Body of pancreas (tissue), 4 donors: ENCODE measurements around the gene MORN1. TPM values are rescaled to one million over a fixed set of nuclear protein-coding genes. Genes with fewer than 3 reads are reported as not detected.

ENCODE experiments used
- ATAC-seq: fragments of 150-250 bp; one replicate; pipeline ENCODE4 v1.9.1; 2016
- DNase-seq, 4 donors: peaks; one replicate each; pipeline ENCODE4 v3.0.0-alpha.2; 2019
- H3K27ac ChIP-seq, 4 donors: fragments of 200-600 bp; sonication (generic); 1 replicate in 3 of 4; 2 replicates in 1 of 4; pipeline versions ENCODE4 v1.5.1 to v1.6.1; 2016 to 2019; ENCODE audit warnings: mild to moderate bottlenecking in 1 of 4, mixed read lengths in 1 of 4, moderate library complexity in 1 of 4
- H3K27me3 ChIP-seq, 2 donors: fragments of 200-600 bp; sonication (generic); one replicate each; pipeline ENCODE4 v1.6.0; 2016; ENCODE audit warnings: mild to moderate bottlenecking in 1 of 2
- H3K36me3 ChIP-seq, 2 donors: fragments of 200-600 bp; sonication (generic); replicated peaks in 1 of 2; 2 replicates each; pipeline ENCODE4 v1.5.1; 2016; ENCODE audit warnings: low read depth in 2 of 2; ENCODE audit not compliant: insufficient read depth in 1 of 2
- H3K4me1 ChIP-seq: fragments of 200-600 bp; sonication (generic); one replicate; pipeline ENCODE4 v1.6.0; 2016
- H3K4me3 ChIP-seq, 2 donors: fragments of 200-600 bp; sonication (generic); 1 replicate in 1 of 2; 2 replicates in 1 of 2; pipeline ENCODE4 v1.5.1; 2016 to 2019
- H3K9me3 ChIP-seq, 3 donors: fragments of 200-600 bp; sonication (generic); 1 replicate in 2 of 3; 2 replicates in 1 of 3; pipeline ENCODE4 v1.5.1; 2016
- POLR2A ChIP-seq, 3 donors: fragments of 450-650 bp; IDR thresholded peaks; one replicate each; pipeline ENCODE4 v1.6.1; 2016; ENCODE audit warnings: antibody characterized with exemption in 3 of 3, mild to moderate bottlenecking in 2 of 3
- WGBS, 2 donors: methylation state at CpG; one replicate each; pipeline ENCODE4 v1.1.5; 2017; 5-methylcytosine and 5-hydroxymethylcytosine counted together
- intact Hi-C: fragments of 100-400 bp; cut with DNase I; formaldehyde crosslinking; loops from one replicate; pipeline ENCODE4 v1.15.1; 2023
- total RNA-seq, 2 donors: library from RNA; depleted of rRNA; stranded (reverse); fragments of >200 nt; gene quantifications; one replicate each; pipeline ENCODE4 v1.1.0, GENCODE V29; 2016
- TF ChIP-seq, protein P1 (sequence below), 7 experiments: fragments of 450-650 bp in 4 of 7; fragments of 200-600 bp in 3 of 7; sonication (generic) in 3 of 7; IDR thresholded peaks; one replicate each; pipeline ENCODE4 v1.5.1; 2016 to 2019; ENCODE audit warnings: antibody characterized with exemption in 7 of 7

Gene MORN1
- total RNA-seq, 2 donors from 2014 or later = 7.0 to 17.8 TPM

DNA sequence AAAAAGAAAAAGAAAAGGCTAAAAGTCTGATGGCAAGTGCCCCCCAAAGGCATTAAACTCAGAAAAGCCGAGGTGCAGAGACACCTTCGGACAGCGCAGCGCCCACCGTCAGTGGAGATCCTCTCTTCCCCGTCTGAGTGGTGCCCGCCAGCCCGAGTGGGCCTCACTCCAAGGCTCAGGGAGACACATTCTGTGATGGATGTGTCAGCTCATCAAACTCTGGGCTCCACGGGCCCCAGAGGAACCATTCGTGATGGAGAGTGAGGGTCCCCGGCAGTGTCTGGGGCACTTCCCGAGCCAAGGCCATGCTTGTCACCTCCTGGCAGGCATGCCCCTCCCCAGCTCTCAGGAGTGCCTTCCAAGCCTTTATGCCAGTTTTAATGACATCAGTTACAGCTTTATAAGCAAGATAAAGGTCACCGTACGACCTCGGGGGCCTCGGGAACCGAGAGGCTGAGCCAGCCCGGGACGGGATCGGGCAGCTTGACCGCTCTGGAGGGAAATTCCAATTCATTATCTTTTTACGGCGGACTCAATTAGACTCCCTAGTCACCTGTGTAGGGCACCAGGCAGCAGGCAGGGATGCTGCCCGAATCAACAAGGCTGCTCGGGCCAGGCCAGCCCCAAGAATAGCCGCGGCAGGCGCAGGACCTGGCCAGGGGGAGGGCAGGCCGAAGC is 49.5 kb downstream of the MORN1 start:
- ATAC-seq = no peak
- no peaks in the 10 kb centered on the region for H3K9me3 ChIP-seq
- intact Hi-C loops = no loop called here

DNA sequence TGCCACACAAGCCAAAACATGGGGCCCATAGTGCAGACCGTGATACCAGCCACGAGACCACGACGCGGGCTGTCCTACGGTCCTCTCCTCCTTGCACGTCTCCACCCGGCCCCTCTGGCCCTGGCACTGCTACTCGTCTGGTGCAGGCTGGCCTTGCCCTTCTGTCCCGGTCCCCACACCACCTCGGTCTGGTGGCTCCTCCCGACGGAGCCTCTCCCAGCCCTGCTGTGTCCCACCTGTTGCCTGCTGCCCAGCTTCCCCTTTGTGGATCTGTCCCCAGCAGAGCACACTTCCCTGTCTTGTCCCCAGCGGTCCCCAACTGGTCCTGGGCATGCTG is 50.5 kb downstream of the MORN1 start:
- no peak for TF ChIP-seq POLR2A (IDR thresholded peaks at IDR 0.05)
- TF ChIP-seq, protein P1, sequence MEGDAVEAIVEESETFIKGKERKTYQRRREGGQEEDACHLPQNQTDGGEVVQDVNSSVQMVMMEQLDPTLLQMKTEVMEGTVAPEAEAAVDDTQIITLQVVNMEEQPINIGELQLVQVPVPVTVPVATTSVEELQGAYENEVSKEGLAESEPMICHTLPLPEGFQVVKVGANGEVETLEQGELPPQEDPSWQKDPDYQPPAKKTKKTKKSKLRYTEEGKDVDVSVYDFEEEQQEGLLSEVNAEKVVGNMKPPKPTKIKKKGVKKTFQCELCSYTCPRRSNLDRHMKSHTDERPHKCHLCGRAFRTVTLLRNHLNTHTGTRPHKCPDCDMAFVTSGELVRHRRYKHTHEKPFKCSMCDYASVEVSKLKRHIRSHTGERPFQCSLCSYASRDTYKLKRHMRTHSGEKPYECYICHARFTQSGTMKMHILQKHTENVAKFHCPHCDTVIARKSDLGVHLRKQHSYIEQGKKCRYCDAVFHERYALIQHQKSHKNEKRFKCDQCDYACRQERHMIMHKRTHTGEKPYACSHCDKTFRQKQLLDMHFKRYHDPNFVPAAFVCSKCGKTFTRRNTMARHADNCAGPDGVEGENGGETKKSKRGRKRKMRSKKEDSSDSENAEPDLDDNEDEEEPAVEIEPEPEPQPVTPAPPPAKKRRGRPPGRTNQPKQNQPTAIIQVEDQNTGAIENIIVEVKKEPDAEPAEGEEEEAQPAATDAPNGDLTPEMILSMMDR (IDR thresholded peaks at IDR 0.05) = no peak
- Histone ChIP-seq H3K27me3 (no peaks in the 10 kb centered on the region), H3K4me1 (no peaks in the 10 kb centered on the region), H3K36me3 (no peaks in the 10 kb centered on the region), H3K27ac (no peak overlapping the region), H3K9me3 (no peaks in the 10 kb centered on the region), H3K4me3 (no peak overlapping the region)
- ATAC-seq (no peak), DNase-seq (no peak)
- 92 to 93% methylated on average over 10 to 14 of the region's 14 CpGs for WGBS, 2 donors
- intact Hi-C loops = no loop called here

More for the DNA sequence above, 49.5 kb downstream of the MORN1 start:
- no peaks in the 10 kb centered on the region for H3K4me1 ChIP-seq
- no peaks in the 10 kb centered on the region for H3K36me3 ChIP-seq
- WGBS, 2 donors = 78 to 80% methylated on average over 25 to 29 of the region's 29 CpGs
- no peak overlapping the region for H3K4me3 ChIP-seq
- no peak overlapping the region for H3K27ac ChIP-seq
- no peaks in the 10 kb centered on the region for H3K27me3 ChIP-seq
- TF ChIP-seq, protein P1 (IDR thresholded peaks at IDR 0.05) = no peak
- no peak for TF ChIP-seq POLR2A (IDR thresholded peaks at IDR 0.05)
- DNase-seq = no peak

DNA sequence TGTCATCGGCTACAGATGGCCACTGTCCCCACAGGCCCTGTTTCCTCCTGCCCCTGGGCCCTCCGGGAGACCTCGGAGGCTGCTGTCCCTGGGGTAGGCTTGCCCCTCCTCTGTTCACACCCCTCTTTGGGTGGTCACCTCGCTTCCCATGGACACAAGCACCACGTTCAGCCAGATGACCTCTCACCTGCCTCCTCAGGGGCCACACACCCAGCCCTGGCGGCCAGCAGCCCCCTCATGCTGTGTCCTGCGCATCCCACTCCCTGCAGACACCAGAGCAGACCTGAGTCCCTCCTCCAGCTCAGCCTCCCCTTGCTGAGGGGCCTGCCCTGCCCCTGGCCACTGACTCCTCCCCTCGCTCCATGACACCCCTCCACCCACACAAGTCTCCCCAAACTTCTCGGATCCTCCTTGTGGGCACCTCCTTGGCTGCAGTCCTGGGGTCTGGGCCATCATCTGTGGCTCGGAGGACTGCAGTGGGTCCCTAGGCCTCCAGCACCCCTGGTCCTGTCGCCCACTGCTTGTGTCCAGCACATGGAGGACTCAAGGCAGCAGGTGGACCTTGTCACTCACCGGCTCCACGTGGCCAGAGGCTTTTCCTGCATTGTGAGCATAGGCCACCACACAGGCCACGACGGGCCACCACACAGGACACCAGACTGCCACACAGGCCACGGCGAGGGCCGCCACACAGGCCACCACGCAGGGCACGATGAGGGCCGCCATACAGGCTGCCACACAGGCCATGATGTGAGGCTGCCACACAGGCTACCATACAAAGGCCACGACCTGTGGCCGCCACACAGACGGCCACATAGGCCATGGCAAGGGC is 51.1 kb downstream of the MORN1 start:
- no peak overlapping the region for H3K4me3 ChIP-seq
- H3K27ac ChIP-seq = no peak overlapping the region
- ATAC-seq = no peak
- no peaks in the 10 kb centered on the region for H3K27me3 ChIP-seq
- no peaks in the 10 kb centered on the region for H3K4me1 ChIP-seq
- intact Hi-C loops = no loop called here
- no peaks in the 10 kb centered on the region for H3K9me3 ChIP-seq
- TF ChIP-seq, protein P1 (IDR thresholded peaks at IDR 0.05) = no peak
- no peak for TF ChIP-seq POLR2A (IDR thresholded peaks at IDR 0.05)
- no peaks in the 10 kb centered on the region for H3K36me3 ChIP-seq
- no peak for DNase-seq
- WGBS, 2 donors = 83 to 86% methylated on average over 9 to 24 of the region's 24 CpGs

DNA sequence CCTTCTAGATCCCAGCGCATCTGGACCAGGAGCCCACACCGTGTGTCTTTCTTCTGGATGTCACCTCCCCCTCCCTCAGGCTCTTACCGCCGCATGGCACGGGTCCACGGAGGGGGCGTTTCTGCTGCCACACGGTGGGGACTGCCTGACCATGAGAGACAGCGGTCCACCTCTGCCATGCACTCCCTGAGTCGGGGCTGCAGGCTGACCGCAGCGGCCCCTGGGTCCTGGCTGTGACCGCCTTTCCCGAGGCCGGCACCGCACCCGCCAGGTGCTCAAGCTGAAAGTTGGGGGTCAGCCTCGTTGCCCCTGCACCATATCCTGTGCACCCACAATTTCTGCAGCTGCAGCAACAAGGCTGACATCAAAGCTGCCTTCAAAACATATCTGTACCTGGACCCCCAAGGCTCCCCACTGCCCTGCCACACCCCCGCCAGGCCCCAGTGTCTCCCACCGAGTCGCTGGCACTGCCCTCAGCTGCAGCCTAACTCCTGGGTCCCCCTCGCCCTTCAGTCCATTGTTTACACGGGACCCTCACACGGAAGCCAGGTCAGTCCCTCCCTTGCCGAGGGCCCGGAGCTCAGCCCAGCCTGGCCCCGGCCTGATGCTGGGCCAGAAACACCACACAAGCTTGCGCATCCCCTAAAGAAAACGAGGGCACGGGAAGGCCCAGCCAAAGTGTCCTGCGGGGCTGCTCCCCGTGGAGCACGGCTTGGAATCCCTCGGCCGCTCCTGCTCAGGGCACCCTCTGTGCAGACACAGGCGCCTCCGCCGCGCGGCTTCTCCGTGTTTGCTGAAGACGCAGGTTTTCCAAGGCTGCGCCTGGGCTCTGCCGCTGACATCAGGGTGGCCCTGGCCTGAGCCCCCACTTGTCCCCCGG is 51.9 kb downstream of the MORN1 start:
- Histone ChIP-seq H3K9me3 (no peaks in the 10 kb centered on the region), H3K27ac (no peak overlapping the region), H3K4me3 (no peak overlapping the region), H3K4me1 (no peaks in the 10 kb centered on the region), H3K27me3 (no peaks in the 10 kb centered on the region), H3K36me3 (no peaks in the 10 kb centered on the region)
- DNase-seq (no peak), ATAC-seq (no peak)
- WGBS, 2 donors = 74 to 84% methylated on average over 27 to 43 of the region's 45 CpGs
- TF ChIP-seq, protein P1 (IDR thresholded peaks at IDR 0.05) = no peak
- TF ChIP-seq POLR2A (IDR thresholded peaks at IDR 0.05) = no peak
- intact Hi-C loops = no loop called here
